OCI-LY7 (cell line): ENCODE data around the gene RMI1. TPM values are rescaled to one million over a fixed set of nuclear protein-coding genes. Genes with fewer than 3 reads are reported as not detected.

Source experiments
- BruUV-seq: library from RNA; stranded (reverse); fragments of 400-500 nt; replicated peaks from 2 replicates; lab custom pipeline; 2021; lab: Mats Ljungman, UMichigan
- CTCF ChIA-PET: fragments of 300-600 bp; sonication (Branson Sonifier 250); formaldehyde crosslinking; loops from one replicate; lab custom pipeline; 2022; ENCODE audit warnings: antibody characterized with exemption; ENCODE audit not compliant: unreplicated experiment; lab: Charles Lee
- POLR2A ChIA-PET: fragments of 300-600 bp; sonication (Branson Sonifier 250); formaldehyde crosslinking; loops from one replicate; lab custom pipeline; 2022; ENCODE audit warnings: antibody characterized with exemption; lab: Charles Lee
- DNase-seq: peaks from one replicate; pipeline ENCODE4 v3.0.0-alpha.2; 2015; ENCODE audit warnings: low spot score
- H2AFZ ChIP-seq: fragments of 200-600 bp; sonication (generic), shearing (Covaris generic); 2 replicates; pipeline ENCODE4 v1.6.1; 2014; ENCODE audit warnings: mild to moderate bottlenecking, antibody characterized with exemption, low read length, moderate library complexity
- H3K27ac ChIP-seq: fragments of 200-600 bp; sonication (generic); 2 replicates; pipeline ENCODE4 v1.5.1; 2014; ENCODE audit warnings: mixed run types, low read depth, mild to moderate bottlenecking, moderate library complexity, low read length, inconsistent platforms; ENCODE audit not compliant: poor library complexity, severe bottlenecking
- H3K36me3 ChIP-seq: fragments of 200-600 bp; sonication (generic); 2 replicates; pipeline ENCODE4 v1.6.1; 2014; ENCODE audit warnings: mild to moderate bottlenecking, antibody characterized with exemption, low read length, moderate library complexity, mixed read lengths; ENCODE audit not compliant: insufficient read depth
- H3K4me1 ChIP-seq: fragments of 200-600 bp; sonication (generic); 2 replicates; pipeline ENCODE4 v1.5.1; 2014; ENCODE audit warnings: mild to moderate bottlenecking, low read length; ENCODE audit not compliant: insufficient read depth, poor library complexity, severe bottlenecking
- H3K4me2 ChIP-seq: fragments of 200-600 bp; sonication (generic); 2 replicates; pipeline ENCODE4 v1.6.1; 2014; ENCODE audit warnings: mild to moderate bottlenecking, low read length
- H3K4me3 ChIP-seq: fragments of 200-600 bp; sonication (generic); 2 replicates; pipeline ENCODE4 v1.5.1; 2014; ENCODE audit warnings: mild to moderate bottlenecking, low read depth, low read length; ENCODE audit not compliant: poor library complexity, severe bottlenecking
- H3K79me2 ChIP-seq: fragments of 200-600 bp; sonication (generic); 2 replicates; pipeline ENCODE4 v1.6.1; 2016; ENCODE audit warnings: low read depth, mild to moderate bottlenecking, low read length, moderate library complexity, mixed read lengths; ENCODE audit not compliant: insufficient read depth
- H3K9me2 ChIP-seq: fragments of 200-600 bp; sonication (generic); 2 replicates; pipeline ENCODE4 v1.6.1; 2016; ENCODE audit warnings: mild to moderate bottlenecking, low read length, mixed read lengths; ENCODE audit not compliant: insufficient read depth
- H3K9me3 ChIP-seq: fragments of 200-600 bp; sonication (generic); 2 replicates; pipeline ENCODE4 v1.6.1; 2014; ENCODE audit warnings: mild to moderate bottlenecking, mixed run types, low read length, mixed read lengths
- H4K20me1 ChIP-seq: fragments of 200-600 bp; sonication (generic); 2 replicates; pipeline ENCODE4 v1.6.1; 2014; ENCODE audit warnings: mild to moderate bottlenecking, antibody characterized with exemption, low read length, moderate library complexity, mixed read lengths; ENCODE audit not compliant: insufficient read depth
- CTCF ChIP-seq: fragments of 200-600 bp; sonication (generic); conservative IDR thresholded peaks from 2 replicates; pipeline ENCODE4 v1.5.1; 2014; ENCODE audit warnings: mild to moderate bottlenecking, antibody characterized with exemption, low read length, moderate library complexity, mixed read lengths
- EZH2phosphoT487 ChIP-seq: fragments of 200-600 bp; sonication (generic); IDR thresholded peaks from 2 replicates; pipeline ENCODE4 v1.6.1; 2018; ENCODE audit warnings: low read depth, borderline replicate concordance, mild to moderate bottlenecking, mixed run types, antibody characterized with exemption, low read length, moderate library complexity, mixed read lengths
- intact Hi-C: fragments of 100-400 bp; cut with micrococcal nuclease; formaldehyde crosslinking; loops from one replicate; pipeline ENCODE4 v1.10.0; 2022; ENCODE audit not compliant: unreplicated experiment
- total RNA-seq, 2 experiments: library from RNA; depleted of rRNA in 1 of 2; stranded (reverse); fragments of >200 nt in 1 of 2; shearing (Covaris generic) in 1 of 2; gene quantifications; 2 replicates each; pipeline ENCODE4 v1.2.3, GENCODE V29; 2014 to 2022

The RMI1 gene
- total RNA-seq, 2 experiments from 2014 or later = 16.7 to 44.3 TPM

GRCh38 chr9:83934569-83935275 is 45.9 kb upstream of the RMI1 start:
- Histone ChIP-seq H3K4me1 (no peaks in the 10 kb centered on the region), H3K4me3 (no peak overlapping the region), H3K9me3 (no peaks in the 10 kb centered on the region), H4K20me1 (no peaks in the 10 kb centered on the region), H3K36me3 (no peaks in the 10 kb centered on the region; the same call in 1 of the 2 replicates), H2AFZ (no peak overlapping the region), H3K9me2 (no peaks in the 10 kb centered on the region), H3K79me2 (no peaks in the 10 kb centered on the region), H3K27ac (no peak overlapping the region), H3K4me2 (no peak overlapping the region)
- no TSS peak for BruUV-seq
- CTCF ChIA-PET = no interaction called here
- TF ChIP-seq EZH2phosphoT487 = no peak
- TF ChIP-seq CTCF = no peak
- DNase-seq = no peak
- intact Hi-C loops = no loop called here
- POLR2A ChIA-PET = no interaction called here

- Histone ChIP-seq H3K9me2 (no peaks in the 10 kb centered on the region), H3K36me3 (no peaks in the 10 kb centered on the region; the same call in 1 of the 2 replicates), H3K4me2 (no peak overlapping the region), H3K27ac (no peak overlapping the region), H3K4me1 (no peaks in the 10 kb centered on the region), H2AFZ (no peak overlapping the region), H3K79me2 (no peaks in the 10 kb centered on the region), H3K4me3 (no peak overlapping the region), H3K9me3 (no peaks in the 10 kb centered on the region), H4K20me1 (no peaks in the 10 kb centered on the region)
- CTCF ChIA-PET = no interaction called here
- intact Hi-C loops = no loop called here
- BruUV-seq = no TSS peak
- POLR2A ChIA-PET = no interaction called here
- DNase-seq = no peak
- TF ChIP-seq CTCF (no peak), EZH2phosphoT487 (no peak)
These were observed 45.2 kb upstream of the RMI1 start for GRCh38 chr9:83935276-83935935.

GRCh38 chr9:83936523-83936922 is 44.1 kb upstream of the RMI1 start:
- Histone ChIP-seq H3K27ac (no peak overlapping the region), H3K4me1 (no peaks in the 10 kb centered on the region), H3K4me3 (no peak overlapping the region), H4K20me1 (no peaks in the 10 kb centered on the region), H3K9me3 (no peaks in the 10 kb centered on the region), H2AFZ (no peak overlapping the region), H3K36me3 (no peaks in the 10 kb centered on the region; the same call in 1 of the 2 replicates), H3K4me2 (no peak overlapping the region), H3K9me2 (no peaks in the 10 kb centered on the region), H3K79me2 (no peaks in the 10 kb centered on the region)
- CTCF ChIA-PET = no interaction called here
- POLR2A ChIA-PET = interaction anchor here (0.7 to 1.1 kb wide), 2 partner anchors 79 to 342 kb away, joined by 3 to 5 read pairs; no protein-coding TSS in a partner anchor
- no TSS peak for BruUV-seq
- intact Hi-C loops = no loop called here
- TF ChIP-seq CTCF = no peak
- TF ChIP-seq EZH2phosphoT487 = no peak
- DNase-seq = no peak
